Measurements from ENCODE around the gene NDUFS8. TPM values are rescaled to one million over a fixed set of nuclear protein-coding genes. Genes with fewer than 3 reads are reported as not detected.

NDUFS8 gene
- total and polyA plus RNA-seq, 2 experiments from 2014 or later = 114 to 219 TPM

- in situ Hi-C loops (cut with MboI) = no loop called here
- peaks cover 17% of the 10 kb centered on the region for H3F3A ChIP-seq (ENCODE audit: insufficient read depth)
- no peak overlapping the region for H2AFZ ChIP-seq
- WGBS, 2 experiments (ENCODE audit: low coverage in 1 of 2, low lambda C conversion rate in 2 of 2, missing lambda C conversion rate in 2 of 2) = 75% methylated on average over 11 of the region's 11 CpGs
- no peaks in the 10 kb centered on the region for H3K9me3 ChIP-seq (ENCODE audit: low read depth)
- no peaks in the 10 kb centered on the region for H3K27me3 ChIP-seq (replicated peaks; ENCODE audit: insufficient read depth)
- TF ChIP-seq EZH2 (IDR thresholded peaks at IDR 0.05; ENCODE audit: insufficient read depth, poor library complexity, severe bottlenecking) (no peak), EZH2phosphoT487 (IDR thresholded peaks at IDR 0.05; ENCODE audit: insufficient read depth, low read depth) (no peak)
- H3K36me3 ChIP-seq (ENCODE audit: low read depth) = no peaks in the 10 kb centered on the region
- H3K79me2 ChIP-seq (ENCODE audit: insufficient read depth) = no peaks in the 10 kb centered on the region
- H3K4me3 ChIP-seq = no peak overlapping the region
- H3K9ac ChIP-seq = no peak overlapping the region
- no peak for DNase-seq
- H3K4me2 ChIP-seq (ENCODE audit: unreplicated experiment) = no peak overlapping the region
- H3K9me2 ChIP-seq (ENCODE audit: insufficient read depth) = no peaks in the 10 kb centered on the region
- H3K27ac ChIP-seq = no peak overlapping the region
- no peaks in the 10 kb centered on the region for H3K4me1 ChIP-seq (ENCODE audit: insufficient read depth)
- no peaks in the 10 kb centered on the region for H4K20me1 ChIP-seq (ENCODE audit: insufficient read depth)
Measured at GRCh38 chr11:68053981-68054812, 23.7 kb downstream of the NDUFS8 start.

GRCh38 chr11:68056317-68057285 lies 26.1 kb downstream of the NDUFS8 start:
- Histone ChIP-seq H3K4me2 (ENCODE audit: unreplicated experiment) (no peak overlapping the region), H3K4me1 (ENCODE audit: insufficient read depth) (no peaks in the 10 kb centered on the region), H4K20me1 (ENCODE audit: insufficient read depth) (no peaks in the 10 kb centered on the region), H3K79me2 (ENCODE audit: insufficient read depth) (no peaks in the 10 kb centered on the region), H3K4me3 (no peak overlapping the region), H2AFZ (no peak overlapping the region), H3K36me3 (ENCODE audit: low read depth) (no peaks in the 10 kb centered on the region), H3F3A (ENCODE audit: insufficient read depth) (peaks cover 17% of the 10 kb centered on the region), H3K9ac (no peak overlapping the region), H3K27me3 (replicated peaks; ENCODE audit: insufficient read depth) (no peaks in the 10 kb centered on the region), H3K27ac (no peak overlapping the region), H3K9me3 (ENCODE audit: low read depth) (no peaks in the 10 kb centered on the region), H3K9me2 (ENCODE audit: insufficient read depth) (no peaks in the 10 kb centered on the region)
- WGBS, 2 experiments (ENCODE audit: low coverage in 1 of 2, low lambda C conversion rate in 2 of 2, missing lambda C conversion rate in 2 of 2) = 91% methylated on average over 12 of the region's 12 CpGs
- TF ChIP-seq EZH2 (IDR thresholded peaks at IDR 0.05; ENCODE audit: insufficient read depth, poor library complexity, severe bottlenecking) (no peak), EZH2phosphoT487 (IDR thresholded peaks at IDR 0.05; ENCODE audit: insufficient read depth, low read depth) (no peak)
- in situ Hi-C loops (cut with MboI) = no loop called here
- no peak for DNase-seq

GRCh38 chr11:68057807-68058206 lies 27.3 kb downstream of the NDUFS8 start:
- peaks cover 15% of the 10 kb centered on the region for H3F3A ChIP-seq (ENCODE audit: insufficient read depth)
- no peaks in the 10 kb centered on the region for H3K4me1 ChIP-seq (ENCODE audit: insufficient read depth)
- H3K4me3 ChIP-seq = no peak overlapping the region
- no peaks in the 10 kb centered on the region for H3K36me3 ChIP-seq (ENCODE audit: low read depth)
- H3K9ac ChIP-seq = no peak overlapping the region
- in situ Hi-C loops (cut with MboI) = no loop called here
- no peaks in the 10 kb centered on the region for H3K27me3 ChIP-seq (replicated peaks; ENCODE audit: insufficient read depth)
- H3K9me3 ChIP-seq (ENCODE audit: low read depth) = no peaks in the 10 kb centered on the region
- H3K4me2 ChIP-seq (ENCODE audit: unreplicated experiment) = no peak overlapping the region
- DNase-seq = no peak
- no peak overlapping the region for H2AFZ ChIP-seq
- 96 to 99% methylated on average over 4 of the region's 4 CpGs for WGBS, 2 experiments (ENCODE audit: low coverage in 1 of 2, low lambda C conversion rate in 2 of 2, missing lambda C conversion rate in 2 of 2)
- no peak for TF ChIP-seq EZH2 (IDR thresholded peaks at IDR 0.05; ENCODE audit: insufficient read depth, poor library complexity, severe bottlenecking)
- TF ChIP-seq EZH2phosphoT487 (IDR thresholded peaks at IDR 0.05; ENCODE audit: insufficient read depth, low read depth) = no peak
- H4K20me1 ChIP-seq (ENCODE audit: insufficient read depth) = no peaks in the 10 kb centered on the region
- no peaks in the 10 kb centered on the region for H3K9me2 ChIP-seq (ENCODE audit: insufficient read depth)
- H3K79me2 ChIP-seq (ENCODE audit: insufficient read depth) = no peaks in the 10 kb centered on the region
- H3K27ac ChIP-seq = no peak overlapping the region

- TF ChIP-seq EZH2phosphoT487 (IDR thresholded peaks at IDR 0.05; ENCODE audit: insufficient read depth, low read depth) = no peak
- no peak for TF ChIP-seq EZH2 (IDR thresholded peaks at IDR 0.05; ENCODE audit: insufficient read depth, poor library complexity, severe bottlenecking)
Measured at GRCh38 chr11:68061508-68061907, 31.0 kb downstream of the NDUFS8 start.

More at GRCh38 chr11:68061508-68061907, 31.0 kb downstream of the NDUFS8 start:
- Histone ChIP-seq H3K36me3 (ENCODE audit: low read depth) (no peaks in the 10 kb centered on the region), H3K9me3 (ENCODE audit: low read depth) (no peaks in the 10 kb centered on the region), H3K4me3 (no peak overlapping the region), H2AFZ (no peak overlapping the region), H3K4me1 (ENCODE audit: insufficient read depth) (no peaks in the 10 kb centered on the region), H3K79me2 (ENCODE audit: insufficient read depth) (no peaks in the 10 kb centered on the region), H3K9ac (no peak overlapping the region), H3K27me3 (replicated peaks; ENCODE audit: insufficient read depth) (no peaks in the 10 kb centered on the region), H4K20me1 (ENCODE audit: insufficient read depth) (no peaks in the 10 kb centered on the region), H3K4me2 (ENCODE audit: unreplicated experiment) (no peak overlapping the region), H3K9me2 (ENCODE audit: insufficient read depth) (no peaks in the 10 kb centered on the region), H3F3A (ENCODE audit: insufficient read depth) (no peaks in the 10 kb centered on the region), H3K27ac (no peak overlapping the region)
- no peak for DNase-seq
- WGBS, 2 experiments (ENCODE audit: low coverage in 1 of 2, low lambda C conversion rate in 2 of 2, missing lambda C conversion rate in 2 of 2) = 85% methylated on average over 7 of the region's 7 CpGs
- in situ Hi-C loops (cut with MboI) = no loop called here
